HepG2 (cell line): ENCODE measurements around the gene PLAAT3.

Experiments
- FIP1L1 ChIP-seq: fragments of 200-400 bp; formaldehyde crosslinking; IDR thresholded peaks from 2 replicates; pipeline ENCODE4 v1.6.1; 2018; ENCODE audit warnings: low read depth, mild to moderate bottlenecking, low read length, moderate library complexity, borderline replicate concordance; ENCODE audit not compliant: insufficient read depth
- ZSCAN20 ChIP-seq: sonication (generic); formaldehyde crosslinking; IDR thresholded peaks from 2 replicates; pipeline ENCODE4 v1.4.0; 2020; ENCODE audit warnings: missing genetic modification reagents, mild to moderate bottlenecking, borderline replicate concordance

DNA sequence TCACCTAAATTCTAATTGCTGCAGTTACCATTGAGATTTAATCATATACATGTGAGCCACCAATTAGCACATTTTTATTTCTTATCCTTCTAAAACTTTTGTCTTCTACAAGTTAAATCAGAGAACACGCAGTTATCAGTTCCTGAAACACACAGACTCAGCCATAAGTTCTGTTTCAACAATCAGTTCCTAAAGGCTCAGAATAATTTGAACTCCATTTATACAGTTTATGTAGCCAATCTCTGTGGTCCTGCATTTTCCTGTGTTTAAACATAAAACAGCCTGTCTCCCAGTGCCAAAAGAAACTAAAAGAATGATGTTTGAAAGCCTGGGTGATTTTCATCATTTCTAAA is 2.9 kb downstream of the PLAAT3 start:
- TF ChIP-seq FIP1L1 (no peak), ZSCAN20 (CRISPR knock-in tag) (no peak)
